ENCODE measurements around the gene NTNG2.

The NTNG2 gene

DNA sequence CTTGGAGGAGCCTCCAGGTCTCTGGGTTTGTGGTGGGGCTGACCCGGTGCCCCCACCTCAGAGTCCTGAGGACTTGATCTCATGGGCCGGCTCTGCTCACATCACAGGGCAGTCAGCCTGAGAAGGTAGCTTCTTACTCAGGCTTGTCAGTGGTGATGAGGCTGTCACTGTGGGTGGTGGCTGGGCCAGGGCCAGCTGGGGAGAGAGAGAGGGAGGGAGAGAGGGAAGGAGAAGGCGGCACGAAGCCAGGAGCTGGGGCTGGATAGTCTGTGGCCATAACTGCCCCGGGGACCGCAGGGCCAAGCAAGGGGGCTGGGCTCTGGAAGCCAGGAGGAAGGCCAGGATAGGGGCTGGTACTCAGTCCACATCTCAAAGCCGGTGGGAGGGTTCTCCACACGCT is 6.5 kb downstream of the NTNG2 start:
- TF ChIP-seq POLR2AphosphoS5 (IDR thresholded peaks at IDR 0.05; ENCODE audit: low read depth, low read length) = no peak
- FAIRE-seq (no peak), DNase-seq (ENCODE audit: insufficient read length, low spot score) (no peak)

DNA sequence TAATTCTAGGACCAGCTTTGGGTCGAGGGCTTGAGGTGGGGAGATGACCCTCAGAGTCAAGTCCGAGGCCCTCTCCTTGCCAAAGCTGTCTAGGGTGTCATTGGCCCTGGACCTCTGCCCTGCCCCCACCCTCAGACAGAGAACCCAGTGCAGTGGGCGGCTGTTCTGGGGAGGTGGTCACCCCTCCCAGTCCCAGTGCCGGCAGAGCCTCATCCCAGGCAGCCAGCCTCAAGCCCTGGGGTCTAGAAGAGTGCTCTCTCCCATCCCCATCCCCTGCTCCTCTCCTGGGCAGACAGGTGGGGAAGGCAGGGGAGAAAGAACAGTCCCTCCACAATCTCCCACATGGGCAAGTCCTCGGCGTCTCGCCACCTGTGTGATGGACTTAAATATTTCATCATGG is 7.0 kb downstream of the NTNG2 start:
- DNase-seq (ENCODE audit: insufficient read length, low spot score) (no peak), FAIRE-seq (no peak)
- TF ChIP-seq POLR2A (IDR thresholded peaks at IDR 0.05; ENCODE audit: low read depth, low read length) (no peak), PAX5 (IDR thresholded peaks at IDR 0.05; ENCODE audit: insufficient read depth, low read length, severe bottlenecking) (no peak), TAF1 (IDR thresholded peaks at IDR 0.05; ENCODE audit: low read depth, low read length) (no peak), SPI1 (IDR thresholded peaks at IDR 0.05; ENCODE audit: low read depth, low read length) (no peak), POLR2AphosphoS5 (IDR thresholded peaks at IDR 0.05; ENCODE audit: low read depth, low read length) (no peak), POU2F2 (IDR thresholded peaks at IDR 0.05; ENCODE audit: low read depth, low read length) (no peak)

- FAIRE-seq (peak; percentile 88), DNase-seq (ENCODE audit: insufficient read length, low spot score) (peak; percentile 76)
- TF ChIP-seq POLR2AphosphoS5 (IDR thresholded peaks at IDR 0.05; ENCODE audit: low read depth, low read length) (no peak), TAF1 (IDR thresholded peaks at IDR 0.05; ENCODE audit: low read depth, low read length) (no peak), POU2F2 (IDR thresholded peaks at IDR 0.05; ENCODE audit: low read depth, low read length) (no peak), SPI1 (IDR thresholded peaks at IDR 0.05; ENCODE audit: low read depth, low read length) (no peak)
Measured at GRCh38 chr9:132169672-132170392, 8.0 kb downstream of the NTNG2 start.

GRCh38 chr9:132171702-132172101 is 9.8 kb downstream of the NTNG2 start:
- TF ChIP-seq PAX5 (IDR thresholded peaks at IDR 0.05; ENCODE audit: insufficient read depth, low read length, severe bottlenecking) (no peak), TAF1 (IDR thresholded peaks at IDR 0.05; ENCODE audit: low read depth, low read length) (no peak), POLR2AphosphoS5 (IDR thresholded peaks at IDR 0.05; ENCODE audit: low read depth, low read length) (no peak)
- FAIRE-seq (no peak), DNase-seq (ENCODE audit: insufficient read length, low spot score) (no peak)

- FAIRE-seq = no peak
- TF ChIP-seq POLR2AphosphoS5 (IDR thresholded peaks at IDR 0.05; ENCODE audit: low read depth, low read length) (no peak), POU2F2 (IDR thresholded peaks at IDR 0.05; ENCODE audit: low read depth, low read length) (no peak), POLR2A (IDR thresholded peaks at IDR 0.05; ENCODE audit: low read depth, low read length) (no peak), TAF1 (IDR thresholded peaks at IDR 0.05; ENCODE audit: low read depth, low read length) (no peak)
- DNase-seq (ENCODE audit: insufficient read length, low spot score) = no peak
Measured at GRCh38 chr9:132172185-132172584, 10.3 kb downstream of the NTNG2 start.

DNA sequence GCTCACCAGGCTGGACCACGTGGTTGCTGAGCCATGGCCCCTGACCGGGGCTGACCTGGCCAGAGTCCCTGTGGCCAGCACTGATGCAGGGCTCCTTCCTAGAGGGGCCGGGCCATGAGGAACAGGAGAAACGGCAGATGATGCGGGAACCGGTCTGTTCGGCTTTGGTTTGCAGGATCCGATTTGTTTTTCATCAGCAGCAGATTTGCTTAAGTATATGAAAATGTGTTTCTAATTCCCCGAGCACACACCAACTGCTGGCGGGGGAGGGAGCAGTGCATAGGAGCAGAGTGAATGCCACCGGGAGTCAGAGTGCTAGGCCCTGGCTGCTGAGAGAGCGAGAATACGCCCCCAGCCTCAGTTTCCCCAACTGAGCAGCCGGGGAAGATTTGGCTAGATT is 13.6 kb downstream of the NTNG2 start:
- no peak for DNase-seq (ENCODE audit: insufficient read length, low spot score)
- TF ChIP-seq SPI1 (IDR thresholded peaks at IDR 0.05; ENCODE audit: low read depth, low read length) (no peak), POU2F2 (IDR thresholded peaks at IDR 0.05; ENCODE audit: low read depth, low read length) (no peak), POLR2A (IDR thresholded peaks at IDR 0.05; ENCODE audit: low read depth, low read length) (no peak), POLR2AphosphoS5 (IDR thresholded peaks at IDR 0.05; ENCODE audit: low read depth, low read length) (no peak), PAX5 (IDR thresholded peaks at IDR 0.05; ENCODE audit: insufficient read depth, low read length, severe bottlenecking) (no peak), TAF1 (IDR thresholded peaks at IDR 0.05; ENCODE audit: low read depth, low read length) (no peak)
- no peak for FAIRE-seq

- FAIRE-seq = no peak
- TF ChIP-seq TAF1 (IDR thresholded peaks at IDR 0.05; ENCODE audit: low read depth, low read length) (no peak), PAX5 (IDR thresholded peaks at IDR 0.05; ENCODE audit: insufficient read depth, low read length, severe bottlenecking) (no peak), POLR2A (IDR thresholded peaks at IDR 0.05; ENCODE audit: low read depth, low read length) (no peak), POU2F2 (IDR thresholded peaks at IDR 0.05; ENCODE audit: low read depth, low read length) (no peak), POLR2AphosphoS5 (IDR thresholded peaks at IDR 0.05; ENCODE audit: low read depth, low read length) (no peak), SPI1 (IDR thresholded peaks at IDR 0.05; ENCODE audit: low read depth, low read length) (no peak)
- DNase-seq (ENCODE audit: insufficient read length, low spot score) = no peak
Measured at GRCh38 chr9:132176338-132176737, 14.5 kb downstream of the NTNG2 start.

DNA sequence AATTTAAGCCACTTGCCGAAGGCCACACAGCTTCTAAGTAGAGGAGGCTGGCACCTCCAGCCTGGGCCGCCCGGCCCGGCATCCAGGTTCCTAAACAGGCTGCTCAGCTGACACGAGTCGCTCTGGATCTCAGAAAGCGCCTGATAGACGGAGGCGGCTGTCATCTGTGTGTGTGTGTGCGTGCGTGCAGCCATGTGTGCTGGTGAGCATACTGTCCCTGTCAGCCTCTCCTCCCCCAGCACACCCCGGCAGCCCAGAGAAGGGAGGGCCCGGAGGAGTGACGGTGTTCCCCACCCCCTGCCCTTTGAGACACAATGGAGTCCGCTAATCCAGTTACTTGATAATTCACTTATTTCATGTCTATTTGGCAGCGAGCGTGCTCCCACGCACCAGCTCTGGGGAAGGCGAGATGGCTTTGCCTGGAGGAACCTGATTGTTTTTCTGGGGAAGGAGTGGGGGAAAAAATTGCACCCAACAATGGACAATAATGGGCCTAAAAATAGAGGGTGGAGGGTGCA is 20.0 kb downstream of the NTNG2 start:
- TF ChIP-seq PAX5 (IDR thresholded peaks at IDR 0.05; ENCODE audit: insufficient read depth, low read length, severe bottlenecking) = no peak
- TF ChIP-seq TAF1 (IDR thresholded peaks at IDR 0.05; ENCODE audit: low read depth, low read length) = no peak
- TF ChIP-seq POLR2A (IDR thresholded peaks at IDR 0.05; ENCODE audit: low read depth, low read length) = no peak
- TF ChIP-seq SPI1 (IDR thresholded peaks at IDR 0.05; ENCODE audit: low read depth, low read length) = no peak
- TF ChIP-seq POLR2AphosphoS5 (IDR thresholded peaks at IDR 0.05; ENCODE audit: low read depth, low read length) = no peak
- no peak for TF ChIP-seq POU2F2 (IDR thresholded peaks at IDR 0.05; ENCODE audit: low read depth, low read length)
- no peak for DNase-seq (ENCODE audit: insufficient read length, low spot score)
- FAIRE-seq = no peak

GRCh38 chr9:132182314-132183091 is 20.6 kb downstream of the NTNG2 start:
- TF ChIP-seq POLR2AphosphoS5 (IDR thresholded peaks at IDR 0.05; ENCODE audit: low read depth, low read length) = no peak
- no peak for TF ChIP-seq POLR2A (IDR thresholded peaks at IDR 0.05; ENCODE audit: low read depth, low read length)
- TF ChIP-seq TAF1 (IDR thresholded peaks at IDR 0.05; ENCODE audit: low read depth, low read length) = no peak
- no peak for TF ChIP-seq PAX5 (IDR thresholded peaks at IDR 0.05; ENCODE audit: insufficient read depth, low read length, severe bottlenecking)
- TF ChIP-seq POU2F2 (IDR thresholded peaks at IDR 0.05; ENCODE audit: low read depth, low read length) = no peak
- no peak for TF ChIP-seq SPI1 (IDR thresholded peaks at IDR 0.05; ENCODE audit: low read depth, low read length)
- DNase-seq (ENCODE audit: insufficient read length, low spot score) (no peak), FAIRE-seq (no peak)

GRCh38 chr9:132183134-132183533 is 21.3 kb downstream of the NTNG2 start:
- no peak for TF ChIP-seq TAF1 (IDR thresholded peaks at IDR 0.05; ENCODE audit: low read depth, low read length)
- TF ChIP-seq POLR2AphosphoS5 (IDR thresholded peaks at IDR 0.05; ENCODE audit: low read depth, low read length) = no peak
- TF ChIP-seq POU2F2 (IDR thresholded peaks at IDR 0.05; ENCODE audit: low read depth, low read length) = no peak
- no peak for TF ChIP-seq PAX5 (IDR thresholded peaks at IDR 0.05; ENCODE audit: insufficient read depth, low read length, severe bottlenecking)
- no peak for TF ChIP-seq POLR2A (IDR thresholded peaks at IDR 0.05; ENCODE audit: low read depth, low read length)
- TF ChIP-seq SPI1 (IDR thresholded peaks at IDR 0.05; ENCODE audit: low read depth, low read length) = no peak
- FAIRE-seq = no peak
- no peak for DNase-seq (ENCODE audit: insufficient read length, low spot score)

Measured in GM12891 (cell line).